HepG2 (cell line): Measurements from ENCODE around the gene CPVL. TPM values are rescaled to one million over a fixed set of nuclear protein-coding genes. Genes with fewer than 3 reads are reported as not detected.
A peak's percentile ranks its signal among the peaks of the same experiment; 100 is the strongest.

Experiments
- AKNA ChIP-seq: sonication (generic); formaldehyde crosslinking; IDR thresholded peaks from 2 replicates; pipeline ENCODE4 v1.4.0; 2020; ENCODE audit warnings: missing genetic modification reagents, borderline replicate concordance
- NBN ChIP-seq: fragments of 450-650 bp; conservative IDR thresholded peaks from 2 replicates; pipeline ENCODE4 v1.6.1; 2017
- PHF5A ChIP-seq: IDR thresholded peaks from one replicate; pipeline ENCODE4 v1.6.1; 2018; ENCODE audit warnings: low read depth, missing genetic modification reagents; ENCODE audit not compliant: unreplicated experiment
- SAP130 ChIP-seq: IDR thresholded peaks from 2 replicates; pipeline ENCODE4 v1.6.1; 2016; ENCODE audit warnings: low read depth
- SATB2 ChIP-seq: sonication (generic); formaldehyde crosslinking; IDR thresholded peaks from 2 replicates; pipeline ENCODE4 v1.5.0; 2020; ENCODE audit warnings: missing genetic modification reagents
- SNAPC2 ChIP-seq: sonication (generic); formaldehyde crosslinking; IDR thresholded peaks from 2 replicates; pipeline ENCODE4 v1.8.1; 2022; ENCODE audit warnings: mild to moderate bottlenecking, missing genetic modification reagents
- ZNF136 ChIP-seq: sonication (generic); formaldehyde crosslinking; IDR thresholded peaks from 2 replicates; pipeline ENCODE4 v1.8.1; 2022; ENCODE audit warnings: low read depth, mild to moderate bottlenecking, moderate library complexity, missing genetic modification reagents
- ZNF44 ChIP-seq: sonication (generic); formaldehyde crosslinking; IDR thresholded peaks from 2 replicates; pipeline ENCODE4 v1.5.1; 2020; ENCODE audit warnings: mild to moderate bottlenecking, missing genetic modification reagents
- ZNF503 ChIP-seq: sonication (generic); formaldehyde crosslinking; IDR thresholded peaks from 2 replicates; pipeline ENCODE4 v1.4.0; 2020; ENCODE audit warnings: missing genetic modification reagents
- ZNF790 ChIP-seq: sonication (generic); formaldehyde crosslinking; IDR thresholded peaks from 2 replicates; pipeline ENCODE4 v1.8.0; 2022; ENCODE audit warnings: missing genetic modification reagents, mild to moderate bottlenecking, borderline replicate concordance
- polyA plus RNA-seq, 8 experiments: library from polyadenylated mRNA; depleted of rRNA in 3 of 8; stranded (reverse) in 7 of 8; unstranded in 1 of 8; fragments of >200 nt; fragmentation: Illumina TruSeq in 4 of 8; extraction: Trizol in 4 of 8; gene quantifications; 2 replicates each; pipeline versions ENCODE4 v1.2.1 to v1.2.3, GENCODE V29; 2011 to 2016; ENCODE audit warnings: low read depth in 4 of 8, missing spikeins in 1 of 8, mixed read lengths in 1 of 8; ENCODE audit not compliant: insufficient read depth in 1 of 8
- total RNA-seq, 5 experiments: library from RNA; depleted of rRNA; stranded (reverse); fragments of >200 nt; fragmentation: Illumina TruSeq; extraction: Trizol; gene quantifications; 2 replicates each; pipeline ENCODE4 v1.2.3, GENCODE V29; 2016; ENCODE audit warnings: low read depth in 1 of 5
- TF ChIP-seq, protein P1 (sequence below): sonication (generic); formaldehyde crosslinking; IDR thresholded peaks from 2 replicates; pipeline ENCODE4 v1.9.0; 2021; ENCODE audit warnings: missing genetic modification reagents, borderline replicate concordance
- TF ChIP-seq, protein P2 (sequence below): sonication (generic); formaldehyde crosslinking; IDR thresholded peaks from 2 replicates; pipeline ENCODE4 v1.9.0; 2021; ENCODE audit warnings: missing genetic modification reagents, mild to moderate bottlenecking, borderline replicate concordance

CPVL gene
- total and polyA plus RNA-seq, 2 of the 13 experiments (the other 11 are each of a cell fraction or from before 2014, with no cell fraction given): 59.2 to 294 TPM

DNA sequence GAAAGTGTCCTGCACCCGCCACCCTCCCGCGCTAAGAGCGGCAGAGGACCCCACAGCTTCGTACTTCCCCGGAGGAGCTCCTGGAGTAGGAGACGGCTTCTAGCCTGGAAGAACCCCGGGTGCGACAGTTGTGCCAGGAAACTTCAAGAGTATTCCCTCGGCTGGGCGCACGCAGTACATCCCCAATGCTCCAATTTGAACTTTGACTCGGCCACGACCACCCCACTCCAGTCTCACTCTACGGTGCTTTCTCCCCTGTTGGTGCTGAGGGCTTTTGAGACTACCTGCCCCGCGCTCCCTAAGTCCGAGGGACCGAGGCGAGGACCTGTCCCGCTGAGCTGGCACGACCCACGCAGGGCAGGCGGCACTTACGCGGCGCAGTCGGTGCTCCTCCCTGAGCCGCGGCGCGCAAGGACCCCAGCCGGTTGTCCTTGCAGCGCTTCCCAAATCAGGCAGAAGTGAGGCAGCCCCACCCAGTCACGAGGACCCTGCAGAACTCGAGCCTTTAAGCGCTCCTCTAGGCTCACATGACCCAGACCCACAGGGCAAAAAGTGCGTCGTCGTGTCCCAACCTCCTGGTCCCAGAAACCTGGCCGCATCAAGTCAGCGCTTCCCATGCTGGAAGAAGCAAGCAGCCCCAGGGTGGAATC, at the start of gene CPVL (continued):
- TF ChIP-seq, protein P1, sequence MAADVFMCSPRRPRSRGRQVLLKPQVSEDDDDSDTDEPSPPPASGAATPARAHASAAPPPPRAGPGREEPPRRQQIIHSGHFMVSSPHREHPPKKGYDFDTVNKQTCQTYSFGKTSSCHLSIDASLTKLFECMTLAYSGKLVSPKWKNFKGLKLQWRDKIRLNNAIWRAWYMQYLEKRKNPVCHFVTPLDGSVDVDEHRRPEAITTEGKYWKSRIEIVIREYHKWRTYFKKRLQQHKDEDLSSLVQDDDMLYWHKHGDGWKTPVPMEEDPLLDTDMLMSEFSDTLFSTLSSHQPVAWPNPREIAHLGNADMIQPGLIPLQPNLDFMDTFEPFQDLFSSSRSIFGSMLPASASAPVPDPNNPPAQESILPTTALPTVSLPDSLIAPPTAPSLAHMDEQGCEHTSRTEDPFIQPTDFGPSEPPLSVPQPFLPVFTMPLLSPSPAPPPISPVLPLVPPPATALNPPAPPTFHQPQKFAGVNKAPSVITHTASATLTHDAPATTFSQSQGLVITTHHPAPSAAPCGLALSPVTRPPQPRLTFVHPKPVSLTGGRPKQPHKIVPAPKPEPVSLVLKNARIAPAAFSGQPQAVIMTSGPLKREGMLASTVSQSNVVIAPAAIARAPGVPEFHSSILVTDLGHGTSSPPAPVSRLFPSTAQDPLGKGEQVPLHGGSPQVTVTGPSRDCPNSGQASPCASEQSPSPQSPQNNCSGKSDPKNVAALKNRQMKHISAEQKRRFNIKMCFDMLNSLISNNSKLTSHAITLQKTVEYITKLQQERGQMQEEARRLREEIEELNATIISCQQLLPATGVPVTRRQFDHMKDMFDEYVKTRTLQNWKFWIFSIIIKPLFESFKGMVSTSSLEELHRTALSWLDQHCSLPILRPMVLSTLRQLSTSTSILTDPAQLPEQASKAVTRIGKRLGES (CRISPR knock-in tag): no peak
- TF ChIP-seq SNAPC2 (CRISPR knock-in tag) (no peak), PHF5A (CRISPR knock-in tag) (no peak), AKNA (CRISPR knock-in tag) (no peak), ZNF790 (CRISPR knock-in tag) (no peak; the same call in 1 of the 2 replicates), ZNF136 (CRISPR knock-in tag) (no peak), SATB2 (0 out of 2 replicates have a peak, but pooled peaks have one; percentile 42), NBN (no peak), ZNF44 (CRISPR knock-in tag) (no peak), ZNF503 (CRISPR knock-in tag) (0 out of 2 replicates have a peak, but pooled peaks have one; percentile 46), SAP130 (CRISPR knock-in tag) (no peak; the same call in 1 of the 2 replicates)
- TF ChIP-seq, protein P2, sequence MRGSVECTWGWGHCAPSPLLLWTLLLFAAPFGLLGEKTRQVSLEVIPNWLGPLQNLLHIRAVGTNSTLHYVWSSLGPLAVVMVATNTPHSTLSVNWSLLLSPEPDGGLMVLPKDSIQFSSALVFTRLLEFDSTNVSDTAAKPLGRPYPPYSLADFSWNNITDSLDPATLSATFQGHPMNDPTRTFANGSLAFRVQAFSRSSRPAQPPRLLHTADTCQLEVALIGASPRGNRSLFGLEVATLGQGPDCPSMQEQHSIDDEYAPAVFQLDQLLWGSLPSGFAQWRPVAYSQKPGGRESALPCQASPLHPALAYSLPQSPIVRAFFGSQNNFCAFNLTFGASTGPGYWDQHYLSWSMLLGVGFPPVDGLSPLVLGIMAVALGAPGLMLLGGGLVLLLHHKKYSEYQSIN (CRISPR knock-in tag): no peak
